Upper lobe of left lung (tissue), 6 donors: ENCODE results near the gene UCP3. TPM values are rescaled to one million over a fixed set of nuclear protein-coding genes. Genes with fewer than 3 reads are reported as not detected.

Experiments
- ATAC-seq, 2 donors: fragments of 200-7000 bp; cut with Tn5 transposase; one replicate each; pipeline ENCODE4 v1.9.1; 2022; ENCODE audit warnings: mild to moderate bottlenecking in 2 of 2, moderate library complexity in 2 of 2; ENCODE audit not compliant: low FRiP score in 2 of 2
- DNase-seq, 2 donors: peaks; one replicate each; pipeline ENCODE4 v3.0.0-alpha.2; 2019 to 2020
- H3K27ac ChIP-seq, 4 donors: fragments of 200-600 bp; sonication (generic); one replicate each; pipeline ENCODE4 v1.5.1; 2016 to 2019
- H3K27me3 ChIP-seq, 4 donors: fragments of 200-600 bp; sonication (generic); one replicate each; pipeline ENCODE4 v1.5.1; 2017 to 2019
- H3K36me3 ChIP-seq, 4 donors: fragments of 200-600 bp; sonication (generic); one replicate each; pipeline ENCODE4 v1.5.1; 2016 to 2019
- H3K4me1 ChIP-seq, 4 donors: fragments of 200-600 bp; sonication (generic); one replicate each; pipeline ENCODE4 v1.5.1; 2018 to 2019
- H3K4me3 ChIP-seq, 4 donors: fragments of 200-600 bp; sonication (generic); one replicate each; pipeline ENCODE4 v1.5.1; 2017 to 2019; ENCODE audit warnings: mild to moderate bottlenecking in 2 of 4, moderate library complexity in 1 of 4
- H3K9me3 ChIP-seq, 4 donors: fragments of 200-600 bp; sonication (generic); one replicate each; pipeline ENCODE4 v1.5.1; 2018 to 2019
- CTCF ChIP-seq, 6 experiments: fragments of 450-650 bp in 4 of 6; fragments of 200-600 bp in 2 of 6; sonication (generic) in 2 of 6; IDR thresholded peaks; one replicate each; pipeline ENCODE4 v1.5.1; 2016 to 2019; ENCODE audit warnings: antibody characterized with exemption in 6 of 6
- EP300 ChIP-seq, 4 donors: sonication (generic); formaldehyde crosslinking; IDR thresholded peaks; one replicate each; pipeline ENCODE4 v1.5.1; 2017; ENCODE audit warnings: antibody characterized with exemption in 4 of 4, control low read depth in 2 of 4
- POLR2A ChIP-seq, 4 donors: fragments of 450-650 bp; IDR thresholded peaks; one replicate each; pipeline ENCODE4 v1.5.1; 2016 to 2017; ENCODE audit warnings: antibody characterized with exemption in 4 of 4, mild to moderate bottlenecking in 2 of 4
- POLR2AphosphoS5 ChIP-seq, 2 donors: sonication (generic); formaldehyde crosslinking; IDR thresholded peaks; one replicate each; pipeline ENCODE4 v1.5.1; 2017; ENCODE audit warnings: antibody characterized with exemption in 2 of 2
- WGBS, 2 donors: methylation state at CpG; one replicate each; pipeline ENCODE4 v1.1.5; 2017 to 2018; 5-methylcytosine and 5-hydroxymethylcytosine counted together
- total RNA-seq, 6 donors: library from RNA; depleted of rRNA in 4 of 6; stranded (reverse); fragments of >200 nt in 4 of 6; gene quantifications; one replicate each; pipeline versions ENCODE4 v1.1.0 to v1.2.1, GENCODE V29; 2016 to 2021
- donor health status: DM: no; HTN: no; CAD: no; lungs with moderate emphysema.
- donor health status: DM: no; HTN: yes; CAD: no; lungs with severe emphysema.

The UCP3 gene, protein sequence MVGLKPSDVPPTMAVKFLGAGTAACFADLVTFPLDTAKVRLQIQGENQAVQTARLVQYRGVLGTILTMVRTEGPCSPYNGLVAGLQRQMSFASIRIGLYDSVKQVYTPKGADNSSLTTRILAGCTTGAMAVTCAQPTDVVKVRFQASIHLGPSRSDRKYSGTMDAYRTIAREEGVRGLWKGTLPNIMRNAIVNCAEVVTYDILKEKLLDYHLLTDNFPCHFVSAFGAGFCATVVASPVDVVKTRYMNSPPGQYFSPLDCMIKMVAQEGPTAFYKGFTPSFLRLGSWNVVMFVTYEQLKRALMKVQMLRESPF
- total RNA-seq = 1 to 10 TPM; 1.2 to 5.2 (median 2.4) TPM

DNA sequence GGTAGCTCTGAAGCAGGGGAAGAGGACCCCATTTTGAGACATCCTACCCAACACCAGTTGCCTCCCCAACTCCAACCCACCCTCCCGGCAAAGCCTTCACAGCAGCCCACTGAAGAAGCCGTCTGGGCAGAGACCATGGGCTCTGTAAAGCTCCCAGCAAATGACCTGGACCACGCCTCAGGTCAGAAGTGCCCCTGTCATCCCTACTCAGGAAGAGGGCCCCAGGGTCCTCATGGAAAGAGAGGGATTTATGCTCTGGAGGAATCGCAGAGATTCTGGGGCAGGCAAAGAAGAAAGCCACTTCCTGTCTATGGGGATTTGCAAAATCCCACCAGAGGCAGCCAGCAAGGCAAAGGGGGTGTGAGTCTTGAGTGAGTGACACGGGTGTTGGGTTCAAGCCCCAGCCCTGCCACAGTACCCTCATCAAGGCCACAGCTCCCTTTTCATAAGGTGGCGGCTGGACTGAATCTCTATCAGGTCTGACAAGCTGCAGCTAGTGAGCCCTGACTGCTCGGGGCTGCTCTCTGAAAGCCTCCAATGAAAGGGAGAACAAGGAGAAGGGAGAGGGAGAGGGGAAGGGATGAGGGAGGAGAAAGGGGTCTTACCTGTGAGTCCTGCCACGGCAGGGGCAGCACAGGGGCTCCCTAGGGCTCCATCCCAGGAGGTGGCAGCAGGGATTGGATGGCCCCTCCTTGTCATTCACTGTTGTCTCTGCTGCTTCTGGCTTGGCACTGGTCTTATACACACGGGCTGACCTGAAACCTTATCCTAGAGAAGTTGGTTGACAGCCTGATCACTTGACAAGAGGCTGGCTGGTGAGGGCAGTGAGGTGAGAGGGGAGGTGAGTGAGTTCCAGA lies at the start of gene UCP3:
Gene UCP3, minus strand, starts transcription at position 713 of the 857 bp plus-strand sequence. CDS start 2,043 bp downstream, outside the sequence.
- Histone ChIP-seq H3K27me3 (no peaks in the 10 kb centered on the region), H3K36me3 (peaks cover 0 to 18% (median 14%) of the 10 kb centered on the region in 4 donors), H3K27ac (no peak within 1 kb of the TSS), H3K9me3 (no peaks in the 10 kb centered on the region), H3K4me1 (no peaks in the 10 kb centered on the region), H3K4me3 (no peak within 1 kb of the TSS)
- ATAC-seq = no peak
- peak in 1 of 2 donors; percentile 37 for DNase-seq
- WGBS, 2 donors = 60 to 73% methylated on average over 8 to 9 of the region's 9 CpGs
- TF ChIP-seq EP300 (IDR thresholded peaks at IDR 0.05) (no peak), POLR2AphosphoS5 (IDR thresholded peaks at IDR 0.05) (no peak), CTCF (IDR thresholded peaks at IDR 0.05) (no peak), POLR2A (IDR thresholded peaks at IDR 0.05) (no peak)

DNA sequence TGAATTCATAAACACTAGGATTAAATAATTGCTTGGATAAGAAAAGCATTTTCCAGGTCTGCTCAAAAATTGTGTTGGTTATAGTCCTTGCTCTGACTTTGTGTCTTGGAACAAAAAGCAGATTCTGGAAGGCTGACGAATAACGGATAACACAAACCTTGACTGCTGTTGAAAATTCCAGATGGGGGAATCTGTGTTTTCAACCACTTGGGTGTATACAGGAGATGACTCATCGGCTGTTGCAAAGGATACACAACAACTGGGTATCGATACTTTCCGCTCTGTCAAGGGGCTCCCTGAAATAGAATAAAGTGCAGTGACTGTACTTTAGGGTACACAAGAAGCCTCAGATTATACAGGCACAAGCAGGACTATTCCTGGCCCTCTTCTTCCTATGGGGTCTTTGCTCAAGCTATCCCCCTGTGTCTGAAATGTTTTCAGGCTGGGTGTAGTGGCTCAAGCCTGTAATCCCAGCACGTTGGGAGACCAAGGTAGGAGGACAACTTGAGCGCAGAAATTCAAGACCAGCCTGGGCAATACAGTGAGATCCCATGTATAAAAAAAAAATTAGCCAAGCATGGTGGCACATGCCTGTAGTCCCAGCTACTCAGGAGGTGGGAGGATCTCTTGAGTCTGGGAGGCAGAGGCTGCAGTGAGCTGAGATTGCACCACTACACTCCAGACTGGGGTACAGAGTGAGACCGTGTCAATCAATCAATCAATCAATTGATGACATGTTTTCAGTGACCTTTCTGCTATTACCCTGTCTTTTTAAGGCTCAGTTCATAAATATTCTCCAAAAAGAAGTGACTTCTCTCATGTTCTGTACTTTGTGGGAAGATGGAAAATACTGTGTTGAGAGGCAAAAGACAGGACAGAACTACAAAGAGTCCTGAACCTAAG lies 48.6 kb upstream of the UCP3 start:
- H3K36me3 ChIP-seq = peaks cover 0 to 28% (median 7%) of the 10 kb centered on the region in 4 donors
- H3K4me3 ChIP-seq = no peak overlapping the region
- H3K27ac ChIP-seq = no peak overlapping the region
- DNase-seq = no peak
- no peak for TF ChIP-seq POLR2A (IDR thresholded peaks at IDR 0.05)
- H3K9me3 ChIP-seq = no peaks in the 10 kb centered on the region
- H3K27me3 ChIP-seq = no peaks in the 10 kb centered on the region
- 81 to 92% methylated on average over 8 of the region's 8 CpGs for WGBS, 2 donors
- no peaks in the 10 kb centered on the region for H3K4me1 ChIP-seq
- ATAC-seq = no peak

- no peaks in the 10 kb centered on the region for H3K27me3 ChIP-seq
- H3K9me3 ChIP-seq = no peaks in the 10 kb centered on the region
- TF ChIP-seq POLR2A (IDR thresholded peaks at IDR 0.05) = no peak
- TF ChIP-seq EP300 (IDR thresholded peaks at IDR 0.05) = no peak
- no peak for TF ChIP-seq CTCF (IDR thresholded peaks at IDR 0.05)
- TF ChIP-seq POLR2AphosphoS5 (IDR thresholded peaks at IDR 0.05) = no peak
- DNase-seq (no peak), ATAC-seq (no peak)
- H3K27ac ChIP-seq = no peak overlapping the region
- H3K4me1 ChIP-seq = no peaks in the 10 kb centered on the region
- H3K36me3 ChIP-seq = peaks cover 0 to 28% (median 7%) of the 10 kb centered on the region in 4 donors
- H3K4me3 ChIP-seq = no peak overlapping the region
Observed at GRCh38 chr11:74055938-74056337, 47.1 kb upstream of the UCP3 start.

GRCh38 chr11:74050465-74050864 lies 41.6 kb upstream of the UCP3 start:
- Histone ChIP-seq H3K4me3 (no peak overlapping the region), H3K4me1 (no peaks in the 10 kb centered on the region), H3K36me3 (peaks cover 14 to 49% (median 17%) of the 10 kb centered on the region in 4 donors), H3K27ac (no peak overlapping the region), H3K9me3 (no peaks in the 10 kb centered on the region), H3K27me3 (no peaks in the 10 kb centered on the region)
- no peak for TF ChIP-seq POLR2A (IDR thresholded peaks at IDR 0.05)
- no peak for TF ChIP-seq CTCF (IDR thresholded peaks at IDR 0.05)
- TF ChIP-seq POLR2AphosphoS5 (IDR thresholded peaks at IDR 0.05) = no peak
- no peak for TF ChIP-seq EP300 (IDR thresholded peaks at IDR 0.05)
- DNase-seq = no peak
- WGBS, 2 donors = 91% methylated on average over 3 of the region's 3 CpGs
- no peak for ATAC-seq
